Stimulated activated CD4-positive, alpha-beta T cell treated with anti-CD3 and anti-CD28 coated beads, Interleukin-1b, Interleukin-23, amount 100 ng/mL, for 1 hour (primary cell): ENCODE measurements around the gene CLIP2.
"Not testable (repeated sequence)": the region's sequence is repeated elsewhere in the genome, so short reads cannot be mapped to it uniquely, and the experiment has no call there.

Source experiments
- DNase-seq, 2 donors: peaks; one replicate each; pipeline ENCODE4 v3.0.0-alpha.2; 2020; ENCODE audit warnings: low read depth in 2 of 2

CLIP2 gene

GRCh38 chr7:74297516-74298233 is 8.5 kb downstream of the CLIP2 start:
- DNase-seq, result no peak

GRCh38 chr7:74299401-74299800 is 10.2 kb downstream of the CLIP2 start:
- no peak for DNase-seq

- no peak for DNase-seq
Measured at GRCh38 chr7:74300926-74301325, 11.7 kb downstream of the CLIP2 start.

- DNase-seq, result no peak
Measured at GRCh38 chr7:74302745-74303221, 13.6 kb downstream of the CLIP2 start.

GRCh38 chr7:74304550-74304949 is 15.3 kb downstream of the CLIP2 start:
- DNase-seq, result no peak

- no peak for DNase-seq
Measured at GRCh38 chr7:74306004-74306729, 17.0 kb downstream of the CLIP2 start.

GRCh38 chr7:74306730-74307469 is 17.7 kb downstream of the CLIP2 start:
- DNase-seq, result no peak

GRCh38 chr7:74307738-74308505 is 18.7 kb downstream of the CLIP2 start:
- no peak for DNase-seq

- no peak for DNase-seq
Measured at GRCh38 chr7:74309181-74309580, 20.0 kb downstream of the CLIP2 start.

GRCh38 chr7:74311305-74311744 is 22.1 kb downstream of the CLIP2 start:
- no peak for DNase-seq

- no peak for DNase-seq
Measured at GRCh38 chr7:74312418-74313028, 23.3 kb downstream of the CLIP2 start.

- DNase-seq, result not testable (repeated sequence)
Measured at GRCh38 chr7:74315891-74316290, 26.7 kb downstream of the CLIP2 start.

- DNase-seq, result no peak
Measured at GRCh38 chr7:74317146-74317782, 28.1 kb downstream of the CLIP2 start.

- DNase-seq, result no peak
Measured at GRCh38 chr7:74318043-74318442, 28.8 kb downstream of the CLIP2 start.

GRCh38 chr7:74320645-74321221 is 31.5 kb downstream of the CLIP2 start:
- DNase-seq, result no peak

- not testable (repeated sequence) for DNase-seq
Measured at GRCh38 chr7:74322892-74323291, 33.7 kb downstream of the CLIP2 start.

- no peak for DNase-seq
Measured at GRCh38 chr7:74324531-74325209, 35.5 kb downstream of the CLIP2 start.

- no peak for DNase-seq
Measured at GRCh38 chr7:74325210-74325565, 36.0 kb downstream of the CLIP2 start.

GRCh38 chr7:74329225-74329624 is 40.0 kb downstream of the CLIP2 start:
- DNase-seq, result no peak
